ENCODE data around the gene PSMB2. TPM values are rescaled to one million over a fixed set of nuclear protein-coding genes. Genes with fewer than 3 reads are reported as not detected.

Gene PSMB2
- total RNA-seq, 1 experiment from 2014 or later = 82.6 TPM

DNA sequence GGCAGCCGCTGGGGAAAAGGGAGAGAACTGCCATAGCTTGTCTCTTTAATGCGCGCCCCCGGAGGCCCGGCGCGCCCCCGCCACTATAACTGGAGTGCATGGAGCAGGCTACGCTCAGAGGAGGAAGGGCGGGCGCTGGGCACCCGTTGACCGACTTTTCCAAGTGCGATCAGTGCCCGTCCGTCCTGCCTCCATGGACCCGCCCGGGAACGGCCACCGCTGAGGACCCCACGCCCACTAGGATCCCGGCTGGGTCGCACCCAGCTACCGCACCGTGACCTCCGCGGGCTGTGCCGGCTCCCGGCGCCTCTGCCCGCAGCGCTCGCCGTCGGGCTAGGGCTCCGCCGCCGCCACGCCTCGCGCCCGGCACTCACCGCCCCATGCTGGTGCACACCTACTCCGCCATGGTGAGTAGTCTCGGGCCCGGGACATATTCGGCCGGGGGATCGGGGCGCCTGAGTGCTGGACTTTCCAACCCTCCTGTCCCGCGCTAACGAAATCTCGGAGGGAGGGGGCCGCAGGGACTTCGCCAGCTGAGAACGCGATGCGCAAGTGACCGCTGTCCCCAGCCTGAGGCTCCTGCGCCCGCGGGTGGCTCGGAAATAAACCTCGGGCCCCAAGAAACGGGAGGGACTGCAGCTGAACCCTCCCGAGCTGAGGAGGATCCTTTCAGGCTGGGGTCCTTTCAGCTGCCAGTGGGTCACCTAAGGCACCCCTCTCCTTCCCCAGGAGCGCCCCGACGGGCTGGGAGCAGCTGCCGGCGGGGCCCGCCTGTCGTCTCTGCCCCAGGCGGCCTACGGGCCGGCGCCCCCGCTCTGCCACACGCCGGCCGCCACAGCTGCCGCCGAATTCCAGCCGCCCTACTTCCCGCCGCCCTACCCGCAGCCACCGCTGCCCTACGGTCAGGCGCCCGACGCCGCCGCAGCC lies 67.9 kb downstream of the PSMB2 start, which contains the start of gene TFAP2E:
Gene TFAP2E (plus strand): TSS at position 117 of the 927 bp plus-strand sequence. CDS start 264 bp downstream, at position 381.
- peaks cover 9% of the 10 kb centered on the region for H3K27me3 Mint-ChIP-seq (ENCODE audit: insufficient read depth, unreplicated experiment)
- BruUV-seq (replicated peaks) = no TSS peak
- H3K9me3 Mint-ChIP-seq (ENCODE audit: unreplicated experiment) = no peaks in the 10 kb centered on the region
- DNase-seq (ENCODE audit: unreplicated experiment) = no peak
- no peak for TF ChIP-seq CTCF (IDR thresholded peaks at IDR 0.05; ENCODE audit: unreplicated experiment)
- ChIA-PET POLR2A (interaction anchor here (0.6 to 0.7 kb wide), 2 partner anchors 121 to 171 kb away, joined by 3 read pairs; no protein-coding TSS in a partner anchor), CTCF (interaction anchor here (0.6 to 3.6 kb wide), 6 partner anchors 9 to 309 kb away, joined by 3 to 38 read pairs (median 4); no protein-coding TSS in a partner anchor)
- peak within 1 kb of the TSS; percentile 59 for H3K4me3 Mint-ChIP-seq (ENCODE audit: unreplicated experiment)
- peaks cover 26% of the 10 kb centered on the region for H3K4me1 Mint-ChIP-seq (ENCODE audit: insufficient read depth, unreplicated experiment)
- intact Hi-C loops (cut with micrococcal nuclease) = no loop called here
- no peaks in the 10 kb centered on the region for H3K36me3 Mint-ChIP-seq (ENCODE audit: insufficient read depth, unreplicated experiment)
- H3K27ac Mint-ChIP-seq (ENCODE audit: low read depth, unreplicated experiment) = no peak within 1 kb of the TSS

DNA sequence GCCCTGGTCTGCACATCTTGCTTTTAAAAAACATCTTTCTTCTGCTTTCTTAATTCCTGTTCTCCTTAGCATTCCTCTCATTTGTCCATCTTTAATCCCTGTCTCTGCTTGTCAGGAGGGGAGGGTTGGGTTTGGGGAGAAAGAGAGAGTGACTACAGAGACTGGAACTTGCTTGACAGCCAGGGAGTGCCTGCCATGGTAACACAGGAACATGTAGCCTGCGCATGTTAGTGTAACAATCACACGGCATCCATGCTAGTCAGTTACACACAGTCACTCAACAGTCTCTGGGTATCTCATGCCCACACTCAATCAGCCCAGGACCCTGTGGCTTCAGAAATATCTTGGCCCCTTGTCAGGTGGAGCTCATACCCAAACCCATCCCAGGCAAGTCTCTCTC lies 69.0 kb downstream of the PSMB2 start:
- Mint-ChIP-seq H3K9me3 (ENCODE audit: unreplicated experiment) (no peaks in the 10 kb centered on the region), H3K27me3 (ENCODE audit: insufficient read depth, unreplicated experiment) (peaks cover 9% of the 10 kb centered on the region), H3K36me3 (ENCODE audit: insufficient read depth, unreplicated experiment) (no peaks in the 10 kb centered on the region), H3K4me1 (ENCODE audit: insufficient read depth, unreplicated experiment) (peaks cover 26% of the 10 kb centered on the region), H3K27ac (ENCODE audit: low read depth, unreplicated experiment) (no peak overlapping the region), H3K4me3 (ENCODE audit: unreplicated experiment) (no peak overlapping the region)
- no peak for TF ChIP-seq CTCF (IDR thresholded peaks at IDR 0.05; ENCODE audit: unreplicated experiment)
- POLR2A ChIA-PET = interaction anchor here (0.7 to 0.9 kb wide), 2 partner anchors 70 to 157 kb away, joined by 3 read pairs; no protein-coding TSS in a partner anchor
- BruUV-seq (replicated peaks) = no TSS peak
- CTCF ChIA-PET = interaction anchor here (0.5 to 9.2 kb wide), 7 partner anchors 8 to 210 kb away, joined by 3 to 177 read pairs (median 4); partner anchors contain the start of gene NCDN
- DNase-seq (ENCODE audit: unreplicated experiment) = no peak
- intact Hi-C loops (cut with micrococcal nuclease) = no loop called here

DNA sequence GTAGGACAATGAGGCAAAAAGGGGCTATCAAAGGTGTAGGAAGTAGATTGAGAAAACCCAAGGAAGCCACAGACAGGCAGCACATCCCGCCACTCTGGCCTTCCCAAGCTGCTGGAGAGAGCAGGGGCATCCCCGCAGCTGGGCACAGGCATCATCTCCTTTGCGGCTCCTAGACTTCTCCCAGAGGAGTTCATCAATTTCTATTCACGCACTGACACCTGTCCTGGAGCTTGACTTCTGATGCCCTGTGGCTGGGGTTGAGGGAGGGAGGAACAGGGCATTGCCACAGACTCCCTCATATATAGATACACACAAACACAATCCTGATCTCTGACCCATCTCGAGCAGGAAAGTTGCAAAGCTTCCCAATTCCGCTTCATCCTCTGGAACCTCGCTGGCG lies 70.1 kb downstream of the PSMB2 start:
- peaks cover 26% of the 10 kb centered on the region for H3K4me1 Mint-ChIP-seq (ENCODE audit: insufficient read depth, unreplicated experiment)
- no peak overlapping the region for H3K27ac Mint-ChIP-seq (ENCODE audit: low read depth, unreplicated experiment)
- no peaks in the 10 kb centered on the region for H3K9me3 Mint-ChIP-seq (ENCODE audit: unreplicated experiment)
- no TSS peak for BruUV-seq (replicated peaks)
- no peak for DNase-seq (ENCODE audit: unreplicated experiment)
- TF ChIP-seq CTCF (IDR thresholded peaks at IDR 0.05; ENCODE audit: unreplicated experiment) = no peak
- H3K27me3 Mint-ChIP-seq (ENCODE audit: insufficient read depth, unreplicated experiment) = peaks cover 9% of the 10 kb centered on the region
- no peak overlapping the region for H3K4me3 Mint-ChIP-seq (ENCODE audit: unreplicated experiment)
- H3K36me3 Mint-ChIP-seq (ENCODE audit: insufficient read depth, unreplicated experiment) = no peaks in the 10 kb centered on the region
- intact Hi-C loops (cut with micrococcal nuclease) = no loop called here
- ChIA-PET CTCF (interaction anchor here (0.6 to 9.2 kb wide), 9 partner anchors 15 to 355 kb away, joined by 3 to 177 read pairs (median 4); no protein-coding TSS in a partner anchor), POLR2A (interaction anchor here (0.9 to 2.1 kb wide), 2 partner anchors 26 to 198 kb away, joined by 3 to 5 read pairs; partner anchors contain the start of gene CLSPN)

- Mint-ChIP-seq H3K4me1 (ENCODE audit: insufficient read depth, unreplicated experiment) (peaks cover 21% of the 10 kb centered on the region), H3K9me3 (ENCODE audit: unreplicated experiment) (no peaks in the 10 kb centered on the region), H3K27ac (ENCODE audit: low read depth, unreplicated experiment) (no peak overlapping the region), H3K36me3 (ENCODE audit: insufficient read depth, unreplicated experiment) (no peaks in the 10 kb centered on the region), H3K27me3 (ENCODE audit: insufficient read depth, unreplicated experiment) (peaks cover 9% of the 10 kb centered on the region), H3K4me3 (ENCODE audit: unreplicated experiment) (no peak overlapping the region)
- no peak for DNase-seq (ENCODE audit: unreplicated experiment)
- ChIA-PET POLR2A (interaction anchor here (0.6 to 2.1 kb wide), 3 partner anchors 119 to 529 kb away, joined by 3 to 5 read pairs (median 5); partner anchors contain the start of gene CLSPN), CTCF (interaction anchor here (0.6 to 9.2 kb wide), 12 partner anchors 15 to 354 kb away, joined by 3 to 177 read pairs (median 4); no protein-coding TSS in a partner anchor)
- no peak for TF ChIP-seq CTCF (IDR thresholded peaks at IDR 0.05; ENCODE audit: unreplicated experiment)
- BruUV-seq (replicated peaks) = no TSS peak
- intact Hi-C loops (cut with micrococcal nuclease) = no loop called here
Measured at GRCh38 chr1:35570589-35571137, 70.7 kb downstream of the PSMB2 start.
